ENCODE results near the gene SIX2.

DNA sequence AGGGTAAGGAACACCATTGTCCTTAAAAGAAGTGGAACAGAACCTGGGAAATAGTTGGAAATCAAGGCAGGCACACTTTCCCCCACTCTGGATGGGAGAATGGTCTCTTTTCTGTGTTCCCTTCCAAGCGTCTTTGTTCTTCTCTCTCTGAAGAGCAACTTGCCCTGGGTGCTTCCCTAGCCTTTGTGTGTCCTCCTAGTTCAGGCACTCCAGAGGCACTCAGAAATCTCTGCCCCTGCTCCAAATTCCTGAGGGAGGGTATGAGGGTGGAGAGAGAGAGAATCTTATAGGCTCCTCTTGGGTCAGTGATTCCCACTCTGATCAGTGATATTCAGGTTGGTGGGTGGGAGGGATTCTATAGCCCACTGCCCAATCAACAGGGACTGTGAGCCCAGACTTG lies 8.8 kb upstream of the SIX2 start:
- TF ChIP-seq, protein P1, sequence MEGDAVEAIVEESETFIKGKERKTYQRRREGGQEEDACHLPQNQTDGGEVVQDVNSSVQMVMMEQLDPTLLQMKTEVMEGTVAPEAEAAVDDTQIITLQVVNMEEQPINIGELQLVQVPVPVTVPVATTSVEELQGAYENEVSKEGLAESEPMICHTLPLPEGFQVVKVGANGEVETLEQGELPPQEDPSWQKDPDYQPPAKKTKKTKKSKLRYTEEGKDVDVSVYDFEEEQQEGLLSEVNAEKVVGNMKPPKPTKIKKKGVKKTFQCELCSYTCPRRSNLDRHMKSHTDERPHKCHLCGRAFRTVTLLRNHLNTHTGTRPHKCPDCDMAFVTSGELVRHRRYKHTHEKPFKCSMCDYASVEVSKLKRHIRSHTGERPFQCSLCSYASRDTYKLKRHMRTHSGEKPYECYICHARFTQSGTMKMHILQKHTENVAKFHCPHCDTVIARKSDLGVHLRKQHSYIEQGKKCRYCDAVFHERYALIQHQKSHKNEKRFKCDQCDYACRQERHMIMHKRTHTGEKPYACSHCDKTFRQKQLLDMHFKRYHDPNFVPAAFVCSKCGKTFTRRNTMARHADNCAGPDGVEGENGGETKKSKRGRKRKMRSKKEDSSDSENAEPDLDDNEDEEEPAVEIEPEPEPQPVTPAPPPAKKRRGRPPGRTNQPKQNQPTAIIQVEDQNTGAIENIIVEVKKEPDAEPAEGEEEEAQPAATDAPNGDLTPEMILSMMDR (IDR thresholded peaks at IDR 0.05; ENCODE audit: insufficient read depth, low read depth, low read length), result no peak
- no peak for TF ChIP-seq EZH2 (IDR thresholded peaks at IDR 0.05; ENCODE audit: insufficient read depth, low read length)
